Measurements from ENCODE around the gene PIN1. TPM values are rescaled to one million over a fixed set of nuclear protein-coding genes. Genes with fewer than 3 reads are reported as not detected.

PIN1 gene
- total and polyA plus RNA-seq, 2 of the 13 experiments (the other 11 are each of a cell fraction or from before 2014, with no cell fraction given): 31.9 to 72.0 TPM

DNA sequence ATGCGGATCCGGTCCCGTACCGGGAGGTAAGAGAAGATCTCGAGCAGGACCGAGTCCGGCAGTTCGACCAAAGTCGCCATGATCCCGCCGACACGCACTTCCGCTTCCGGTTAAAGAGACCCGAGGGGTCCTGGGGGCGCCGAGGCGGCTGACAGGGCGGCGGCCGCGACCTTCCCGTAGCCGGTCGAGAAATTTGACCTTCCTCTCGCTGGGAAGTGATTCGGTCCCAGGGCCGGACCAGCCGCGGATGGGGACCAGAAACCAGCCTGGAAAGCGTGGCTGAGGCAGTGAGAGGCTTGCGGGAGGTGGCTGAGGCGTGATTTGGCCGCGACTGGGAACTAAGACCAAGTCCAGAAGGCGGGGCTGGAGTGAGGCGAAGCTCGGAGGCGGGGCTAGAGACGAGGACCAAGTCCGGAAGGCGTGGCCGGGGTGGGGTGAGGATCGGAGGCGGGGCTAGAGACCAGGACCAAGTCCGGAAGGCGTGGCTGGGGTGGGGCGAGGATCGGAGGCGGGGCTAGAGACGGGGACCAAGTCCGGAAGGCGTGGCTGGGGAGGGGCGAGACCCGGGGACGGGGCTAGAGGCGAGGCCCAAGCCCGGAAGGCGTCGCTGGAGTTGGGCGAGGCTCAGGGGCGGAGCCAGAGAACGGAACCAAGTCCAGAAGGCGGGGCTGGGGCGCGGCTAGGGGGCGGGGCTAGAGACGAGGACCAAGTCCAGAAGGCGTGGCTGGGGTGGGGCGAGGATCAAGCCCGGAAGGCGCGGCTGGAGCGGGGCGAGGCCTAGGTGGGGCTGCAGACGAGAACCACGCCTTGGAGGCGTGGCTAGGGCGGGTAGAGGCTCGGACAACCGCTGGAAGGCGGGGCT, 16.2 kb upstream of the PIN1 start, which contains the start of gene FBXL12 (continued):
- TF ChIP-seq, protein P1, sequence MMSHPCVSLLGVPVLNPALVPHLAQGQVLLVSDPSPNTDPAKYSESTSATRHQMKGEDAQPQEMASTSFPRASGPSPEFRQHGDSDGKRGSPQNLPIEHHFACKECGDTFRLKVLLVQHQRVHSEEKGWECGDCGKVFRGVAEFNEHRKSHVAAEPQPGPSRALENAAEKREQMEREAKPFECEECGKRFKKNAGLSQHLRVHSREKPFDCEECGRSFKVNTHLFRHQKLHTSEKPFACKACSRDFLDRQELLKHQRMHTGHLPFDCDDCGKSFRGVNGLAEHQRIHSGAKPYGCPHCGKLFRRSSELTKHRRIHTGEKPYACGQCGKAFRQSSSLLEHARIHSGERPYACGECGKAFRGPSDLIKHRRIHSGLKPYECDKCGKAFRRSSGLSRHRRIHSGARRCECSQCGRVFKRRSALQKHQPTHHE (CRISPR knock-in tag; IDR thresholded peaks at IDR 0.05; ENCODE audit: borderline replicate concordance): no peak
- no peak for TF ChIP-seq ADNP (CRISPR knock-in tag; IDR thresholded peaks at IDR 0.05)
- TF ChIP-seq HOXA3 (CRISPR knock-in tag; IDR thresholded peaks at IDR 0.05): peak; percentile 84
- no peak for TF ChIP-seq ZKSCAN1 (IDR thresholded peaks at IDR 0.05; ENCODE audit: low read length)
- peak; percentile 9; the same call in 1 of the 2 replicates for TF ChIP-seq CREB1 (IDR thresholded peaks at IDR 0.05)
- TF ChIP-seq CREB1 (CRISPR knock-in tag; IDR thresholded peaks at IDR 0.05): peak; percentile 91
- 0 out of 2 replicates have a peak, but pooled peaks have one; percentile 11 for TF ChIP-seq ZNF205 (CRISPR knock-in tag; IDR thresholded peaks at IDR 0.05)
- TF ChIP-seq FOXK2 (IDR thresholded peaks at IDR 0.05): no peak
- no peak for TF ChIP-seq CAMTA2 (CRISPR knock-in tag; IDR thresholded peaks at IDR 0.05; ENCODE audit: borderline replicate concordance)
- TF ChIP-seq, protein P2, sequence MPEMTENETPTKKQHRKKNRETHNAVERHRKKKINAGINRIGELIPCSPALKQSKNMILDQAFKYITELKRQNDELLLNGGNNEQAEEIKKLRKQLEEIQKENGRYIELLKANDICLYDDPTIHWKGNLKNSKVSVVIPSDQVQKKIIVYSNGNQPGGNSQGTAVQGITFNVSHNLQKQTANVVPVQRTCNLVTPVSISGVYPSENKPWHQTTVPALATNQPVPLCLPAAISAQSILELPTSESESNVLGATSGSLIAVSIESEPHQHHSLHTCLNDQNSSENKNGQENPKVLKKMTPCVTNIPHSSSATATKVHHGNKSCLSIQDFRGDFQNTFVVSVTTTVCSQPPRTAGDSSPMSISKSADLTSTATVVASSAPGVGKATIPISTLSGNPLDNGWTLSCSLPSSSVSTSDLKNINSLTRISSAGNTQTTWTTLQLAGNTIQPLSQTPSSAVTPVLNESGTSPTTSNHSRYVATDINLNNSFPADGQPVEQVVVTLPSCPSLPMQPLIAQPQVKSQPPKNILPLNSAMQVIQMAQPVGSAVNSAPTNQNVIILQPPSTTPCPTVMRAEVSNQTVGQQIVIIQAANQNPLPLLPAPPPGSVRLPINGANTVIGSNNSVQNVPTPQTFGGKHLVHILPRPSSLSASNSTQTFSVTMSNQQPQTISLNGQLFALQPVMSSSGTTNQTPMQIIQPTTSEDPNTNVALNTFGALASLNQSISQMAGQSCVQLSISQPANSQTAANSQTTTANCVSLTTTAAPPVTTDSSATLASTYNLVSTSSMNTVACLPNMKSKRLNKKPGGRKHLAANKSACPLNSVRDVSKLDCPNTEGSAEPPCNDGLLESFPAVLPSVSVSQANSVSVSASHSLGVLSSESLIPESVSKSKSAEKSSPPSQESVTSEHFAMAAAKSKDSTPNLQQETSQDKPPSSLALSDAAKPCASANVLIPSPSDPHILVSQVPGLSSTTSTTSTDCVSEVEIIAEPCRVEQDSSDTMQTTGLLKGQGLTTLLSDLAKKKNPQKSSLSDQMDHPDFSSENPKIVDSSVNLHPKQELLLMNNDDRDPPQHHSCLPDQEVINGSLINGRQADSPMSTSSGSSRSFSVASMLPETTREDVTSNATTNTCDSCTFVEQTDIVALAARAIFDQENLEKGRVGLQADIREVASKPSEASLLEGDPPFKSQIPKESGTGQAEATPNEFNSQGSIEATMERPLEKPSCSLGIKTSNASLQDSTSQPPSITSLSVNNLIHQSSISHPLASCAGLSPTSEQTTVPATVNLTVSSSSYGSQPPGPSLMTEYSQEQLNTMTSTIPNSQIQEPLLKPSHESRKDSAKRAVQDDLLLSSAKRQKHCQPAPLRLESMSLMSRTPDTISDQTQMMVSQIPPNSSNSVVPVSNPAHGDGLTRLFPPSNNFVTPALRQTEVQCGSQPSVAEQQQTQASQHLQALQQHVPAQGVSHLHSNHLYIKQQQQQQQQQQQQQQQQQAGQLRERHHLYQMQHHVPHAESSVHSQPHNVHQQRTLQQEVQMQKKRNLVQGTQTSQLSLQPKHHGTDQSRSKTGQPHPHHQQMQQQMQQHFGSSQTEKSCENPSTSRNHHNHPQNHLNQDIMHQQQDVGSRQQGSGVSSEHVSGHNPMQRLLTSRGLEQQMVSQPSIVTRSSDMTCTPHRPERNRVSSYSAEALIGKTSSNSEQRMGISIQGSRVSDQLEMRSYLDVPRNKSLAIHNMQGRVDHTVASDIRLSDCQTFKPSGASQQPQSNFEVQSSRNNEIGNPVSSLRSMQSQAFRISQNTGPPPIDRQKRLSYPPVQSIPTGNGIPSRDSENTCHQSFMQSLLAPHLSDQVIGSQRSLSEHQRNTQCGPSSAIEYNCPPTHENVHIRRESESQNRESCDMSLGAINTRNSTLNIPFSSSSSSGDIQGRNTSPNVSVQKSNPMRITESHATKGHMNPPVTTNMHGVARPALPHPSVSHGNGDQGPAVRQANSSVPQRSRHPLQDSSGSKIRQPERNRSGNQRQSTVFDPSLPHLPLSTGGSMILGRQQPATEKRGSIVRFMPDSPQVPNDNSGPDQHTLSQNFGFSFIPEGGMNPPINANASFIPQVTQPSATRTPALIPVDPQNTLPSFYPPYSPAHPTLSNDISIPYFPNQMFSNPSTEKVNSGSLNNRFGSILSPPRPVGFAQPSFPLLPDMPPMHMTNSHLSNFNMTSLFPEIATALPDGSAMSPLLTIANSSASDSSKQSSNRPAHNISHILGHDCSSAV (CRISPR knock-in tag; IDR thresholded peaks at IDR 0.05; ENCODE audit: borderline replicate concordance): no peak
- TF ChIP-seq SATB2 (CRISPR knock-in tag; IDR thresholded peaks at IDR 0.05): no peak
- TF ChIP-seq MEIS2 (CRISPR knock-in tag; IDR thresholded peaks at IDR 0.05): peak; percentile 47; the same call in 1 of the 2 replicates
- TF ChIP-seq PHF20 (CRISPR knock-in tag; IDR thresholded peaks at IDR 0.05): peak; percentile 92
- TF ChIP-seq, protein P3, sequence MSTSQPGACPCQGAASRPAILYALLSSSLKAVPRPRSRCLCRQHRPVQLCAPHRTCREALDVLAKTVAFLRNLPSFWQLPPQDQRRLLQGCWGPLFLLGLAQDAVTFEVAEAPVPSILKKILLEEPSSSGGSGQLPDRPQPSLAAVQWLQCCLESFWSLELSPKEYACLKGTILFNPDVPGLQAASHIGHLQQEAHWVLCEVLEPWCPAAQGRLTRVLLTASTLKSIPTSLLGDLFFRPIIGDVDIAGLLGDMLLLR (CRISPR knock-in tag; IDR thresholded peaks at IDR 0.05): peak; percentile 27
- no peak for TF ChIP-seq ZNF234 (CRISPR knock-in tag; conservative IDR thresholded peaks at IDR 0.05)
